Measurements from ENCODE around the gene FSD2. TPM values are rescaled to one million over a fixed set of nuclear protein-coding genes. Genes with fewer than 3 reads are reported as not detected.

Gene FSD2
- total RNA-seq, 1 donor from 2014 or later, result not detected

Other genes with a start within 250 kb of the FSD2 start
- 2.0 TPM for gene CPEB1, start 158.7 kb downstream of the FSD2 start, total RNA-seq
- 55.8 TPM for gene AP3B2, start 96.2 kb downstream of the FSD2 start, total RNA-seq
- 4.9 TPM for gene WHAMM, start 3.6 kb upstream of the FSD2 start, total RNA-seq
- gene HOMER2, start 146.7 kb upstream of the FSD2 start, total RNA-seq, result 45.2 TPM
- 46.9 TPM for gene RAMAC, start 180.1 kb upstream of the FSD2 start, total RNA-seq
- 10.2 TPM for gene C15orf40, start 205.6 kb upstream of the FSD2 start, total RNA-seq